Transverse colon (tissue), 4 donors: Measurements from ENCODE around the gene PTTG1. TPM values are rescaled to one million over a fixed set of nuclear protein-coding genes. Genes with fewer than 3 reads are reported as not detected.

Experiments used
- DNase-seq: peaks from one replicate; pipeline ENCODE4 v3.0.0-alpha.2; 2019
- H3K27ac ChIP-seq, 4 donors: fragments of 200-600 bp; sonication (generic); 2 replicates each; pipeline ENCODE4 v1.5.1; 2016 to 2018; ENCODE audit warnings: inconsistent platforms in 4 of 4
- H3K27me3 ChIP-seq: fragments of 200-600 bp; sonication (generic); 2 replicates; pipeline ENCODE4 v1.5.1; 2017; ENCODE audit warnings: inconsistent platforms
- H3K36me3 ChIP-seq, 4 donors: fragments of 200-600 bp; sonication (generic); 2 replicates each; pipeline ENCODE4 v1.5.1; 2017 to 2019; ENCODE audit warnings: inconsistent platforms in 4 of 4
- H3K4me1 ChIP-seq, 4 donors: fragments of 200-600 bp; sonication (generic); 2 replicates each; pipeline ENCODE4 v1.5.1; 2017 to 2020; ENCODE audit warnings: inconsistent platforms in 4 of 4
- H3K4me3 ChIP-seq, 4 donors: fragments of 200-600 bp; sonication (generic); 1 replicate in 1 of 4; 2 replicates in 3 of 4; pipeline versions ENCODE4 v1.5.1 to v1.6.1; 2017 to 2019; ENCODE audit warnings: inconsistent platforms in 4 of 4
- H3K9me3 ChIP-seq, 2 donors: fragments of 200-600 bp; sonication (generic); 2 replicates each; pipeline ENCODE4 v1.5.1; 2017 to 2019; ENCODE audit warnings: inconsistent platforms in 2 of 2
- CTCF ChIP-seq, 5 experiments: fragments of 200-600 bp in 3 of 5; fragments of 450-650 bp in 2 of 5; sonication (generic) in 3 of 5; IDR thresholded peaks; 1 replicate in 2 of 5; 2 replicates in 3 of 5; pipeline ENCODE4 v1.5.1; 2016 to 2017; ENCODE audit warnings: antibody characterized with exemption in 5 of 5, inconsistent platforms in 3 of 5, mild to moderate bottlenecking in 2 of 5, moderate library complexity in 1 of 5
- EP300 ChIP-seq: sonication (generic); formaldehyde crosslinking; IDR thresholded peaks from one replicate; pipeline ENCODE4 v1.6.1; 2017; ENCODE audit warnings: antibody characterized with exemption, low read depth
- POLR2A ChIP-seq: fragments of 450-650 bp; IDR thresholded peaks from one replicate; pipeline ENCODE4 v1.6.1; 2016; ENCODE audit warnings: antibody characterized with exemption, mild to moderate bottlenecking, moderate library complexity
- POLR2AphosphoS5 ChIP-seq, 3 donors: sonication (generic); formaldehyde crosslinking; IDR thresholded peaks; one replicate each; pipeline ENCODE4 v1.6.1; 2016; ENCODE audit warnings: antibody characterized with exemption in 3 of 3
- WGBS, 2 donors: methylation state at CpG; one replicate each; pipeline ENCODE4 v1.1.5; 2018; ENCODE audit warnings: low coverage in 1 of 2; 5-methylcytosine and 5-hydroxymethylcytosine counted together
- in situ Hi-C, 4 donors: fragments of 200-750 bp; cut with MboI; loops; one replicate each; pipeline versions ENCODE4 v1.15.0 to v1.15.1; 2017; ENCODE audit warnings: low sequenced_read_pairs in 3 of 4, low pct_ligation_motif_present in 1 of 4, low pct_unique_long_range_greater_than_20kb in 1 of 4
- intact Hi-C: fragments of 100-400 bp; cut with DNase I; formaldehyde crosslinking; loops from one replicate; pipeline ENCODE4 v1.15.1; 2023; ENCODE audit warnings: low total_unique reads
- total RNA-seq, 4 donors: library from RNA; depleted of rRNA; stranded (reverse); fragments of >200 nt; gene quantifications; one replicate each; pipeline ENCODE4 v1.1.0, GENCODE V29; 2016

Gene PTTG1
- total RNA-seq, 4 donors from 2014 or later: 6.4 to 41.1 (median 15.2) TPM

- Histone ChIP-seq H3K4me1 (peaks cover 0 to 13% (median 5%) of the 10 kb centered on the region in 4 donors), H3K36me3 (no peaks in the 10 kb centered on the region), H3K27ac (peak overlapping the region; percentile 28 to 59 (median 48)), H3K4me3 (peak overlapping the region in 3 of 4 donors; percentile 20 to 56 (median 21)), H3K27me3 (no peaks in the 10 kb centered on the region), H3K9me3 (no peaks in the 10 kb centered on the region)
- peak; percentile 63 for DNase-seq
- TF ChIP-seq EP300 (no peak), CTCF (IDR thresholded peaks at IDR 0.05) (peak; percentile 53 to 67 (median 60)), POLR2AphosphoS5 (IDR thresholded peaks at IDR 0.05) (no peak), POLR2A (no peak)
- 0 to 3% methylated on average over 2 to 18 of the region's 18 CpGs for WGBS, 2 donors
- intact Hi-C loops (no loop called here), in situ Hi-C loops (loop anchor here in 1 of 4 donors (25.0 kb wide), 1 partner anchor 174 kb away; no protein-coding TSS in a partner anchor)
Measured at GRCh38 chr5:160438316-160439204, 16.9 kb downstream of the PTTG1 start.

- TF ChIP-seq CTCF (IDR thresholded peaks at IDR 0.05) (peak; percentile 87 to 98 (median 90)), POLR2AphosphoS5 (IDR thresholded peaks at IDR 0.05) (no peak)
- WGBS, 2 donors: 0% methylated on average over 2 to 11 of the region's 11 CpGs
- Histone ChIP-seq H3K9me3 (no peaks in the 10 kb centered on the region), H3K4me1 (peaks cover 0 to 13% (median 5%) of the 10 kb centered on the region in 4 donors), H3K27ac (peak overlapping the region; percentile 28 to 59 (median 48)), H3K27me3 (no peaks in the 10 kb centered on the region), H3K4me3 (peak overlapping the region in 3 of 4 donors; percentile 20 to 56 (median 21)), H3K36me3 (no peaks in the 10 kb centered on the region)
- in situ Hi-C loops (loop anchor here in 1 of 4 donors (25.0 kb wide), 1 partner anchor 173 kb away; no protein-coding TSS in a partner anchor), intact Hi-C loops (no loop called here)
- peak; percentile 94 for DNase-seq
Measured at GRCh38 chr5:160439205-160439600, 17.5 kb downstream of the PTTG1 start.

- intact Hi-C loops: no loop called here
- no peak for TF ChIP-seq POLR2AphosphoS5 (IDR thresholded peaks at IDR 0.05)
- TF ChIP-seq EP300: no peak
- TF ChIP-seq CTCF (IDR thresholded peaks at IDR 0.05): no peak
- no peak for TF ChIP-seq POLR2A
- Histone ChIP-seq H3K4me3 (no peak overlapping the region), H3K27me3 (no peaks in the 10 kb centered on the region), H3K27ac (no peak overlapping the region), H3K4me1 (peaks cover 0 to 13% (median 5%) of the 10 kb centered on the region in 4 donors), H3K36me3 (no peaks in the 10 kb centered on the region), H3K9me3 (no peaks in the 10 kb centered on the region)
- in situ Hi-C loops: loop anchor here in 1 of 4 donors (25.0 kb wide), 1 partner anchor 171 kb away; no protein-coding TSS in a partner anchor
- 29 to 67% methylated on average over 1 of the region's 1 CpG for WGBS, 2 donors
- no peak for DNase-seq
Measured at GRCh38 chr5:160441311-160441781, 19.7 kb downstream of the PTTG1 start.

GRCh38 chr5:160442824-160443431, 21.3 kb downstream of the PTTG1 start:
- Histone ChIP-seq H3K36me3 (no peaks in the 10 kb centered on the region), H3K4me1 (peaks cover 0 to 13% (median 5%) of the 10 kb centered on the region in 4 donors), H3K27me3 (no peaks in the 10 kb centered on the region), H3K4me3 (no peak overlapping the region), H3K9me3 (no peaks in the 10 kb centered on the region), H3K27ac (no peak overlapping the region)
- in situ Hi-C loops (loop anchor here in 1 of 4 donors (25.0 kb wide), 1 partner anchor 169 kb away; no protein-coding TSS in a partner anchor), intact Hi-C loops (no loop called here)
- no peak for DNase-seq
- WGBS, 2 donors: 59 to 100% methylated on average over 1 to 4 of the region's 4 CpGs
- TF ChIP-seq POLR2A: no peak
- no peak for TF ChIP-seq EP300
- TF ChIP-seq CTCF (IDR thresholded peaks at IDR 0.05): no peak
- TF ChIP-seq POLR2AphosphoS5 (IDR thresholded peaks at IDR 0.05): no peak
